Liver (tissue), 9 donors: ENCODE measurements around the gene NBAS. TPM values are rescaled to one million over a fixed set of nuclear protein-coding genes. Genes with fewer than 3 reads are reported as not detected.

Experiments used
- DNase-seq: peaks from one replicate; pipeline ENCODE4 v3.0.0-alpha.2; 2017; ENCODE audit warnings: low spot score
- H3K27ac ChIP-seq, 2 donors: one replicate each; pipeline ENCODE4 v1.7.0; 2013; ENCODE audit warnings: inconsistent platforms in 2 of 2, low read length in 2 of 2, control low read depth in 1 of 2, low read depth in 1 of 2, mild to moderate bottlenecking in 1 of 2
- H3K27me3 ChIP-seq, 4 donors: one replicate each; pipeline versions ENCODE4 v1.6.1 to v1.7.0; 2013; ENCODE audit warnings: low read length in 3 of 4, inconsistent platforms in 1 of 4, mild to moderate bottlenecking in 1 of 4, moderate library complexity in 1 of 4; ENCODE audit not compliant: control insufficient read depth in 4 of 4, insufficient read depth in 4 of 4
- H3K36me3 ChIP-seq, 4 donors: one replicate each; pipeline versions ENCODE4 v1.6.1 to v1.7.0; 2013; ENCODE audit warnings: low read length in 3 of 4, mild to moderate bottlenecking in 3 of 4, low read depth in 1 of 4, moderate library complexity in 1 of 4; ENCODE audit not compliant: control insufficient read depth in 4 of 4, insufficient read depth in 3 of 4
- H3K4me1 ChIP-seq, 4 donors: one replicate each; pipeline versions ENCODE4 v1.6.1 to v1.7.0; 2013; ENCODE audit warnings: low read length in 3 of 4, mild to moderate bottlenecking in 3 of 4, moderate library complexity in 1 of 4; ENCODE audit not compliant: control insufficient read depth in 4 of 4, insufficient read depth in 4 of 4
- H3K4me3 ChIP-seq, 3 donors: one replicate each; pipeline versions ENCODE4 v1.6.1 to v1.7.0; 2013; ENCODE audit warnings: low read length in 3 of 3, control low read depth in 1 of 3, low read depth in 1 of 3, mild to moderate bottlenecking in 1 of 3
- H3K9ac ChIP-seq, 2 donors: one replicate each; pipeline ENCODE4 v1.7.0; 2013; ENCODE audit warnings: low read length in 2 of 2, mild to moderate bottlenecking in 2 of 2, moderate library complexity in 2 of 2, control low read depth in 1 of 2, low read depth in 1 of 2
- H3K9me3 ChIP-seq, 4 donors: one replicate each; pipeline versions ENCODE4 v1.6.1 to v1.7.0; 2013; ENCODE audit warnings: low read length in 3 of 4; ENCODE audit not compliant: control insufficient read depth in 4 of 4
- CTCF ChIP-seq: fragments of 150-350 bp; IDR thresholded peaks from 2 replicates; pipeline ENCODE4 v1.5.1; 2017; ENCODE audit warnings: improper control_type of control experiment, low read depth, low read length; ENCODE audit not compliant: missing input control
- EGR1 ChIP-seq, 2 donors: IDR thresholded peaks; 2 replicates each; pipeline ENCODE4 v1.6.1; 2016 to 2018; ENCODE audit warnings: antibody characterized with exemption in 2 of 2, low read depth in 2 of 2
- FOXA1 ChIP-seq: IDR thresholded peaks from 2 replicates; pipeline ENCODE4 v1.6.1; 2016; ENCODE audit warnings: antibody characterized with exemption
- FOXA2 ChIP-seq: IDR thresholded peaks from 2 replicates; pipeline ENCODE4 v1.6.1; 2016; ENCODE audit warnings: antibody characterized with exemption
- GABPA ChIP-seq, 2 donors: IDR thresholded peaks in 1 of 2; conservative IDR thresholded peaks in 1 of 2; 2 replicates each; pipeline ENCODE4 v1.6.1; 2016; ENCODE audit warnings: antibody characterized with exemption in 2 of 2, mild to moderate bottlenecking in 1 of 2, moderate library complexity in 1 of 2
- HNF4A ChIP-seq, 2 donors: conservative IDR thresholded peaks; 2 replicates each; pipeline ENCODE4 v1.6.1; 2016; ENCODE audit warnings: antibody characterized with exemption in 2 of 2, mild to moderate bottlenecking in 2 of 2
- HNF4G ChIP-seq: IDR thresholded peaks from 2 replicates; pipeline ENCODE4 v1.6.1; 2016; ENCODE audit warnings: antibody characterized with exemption
- JUND ChIP-seq, 2 donors: IDR thresholded peaks; 2 replicates each; pipeline ENCODE4 v1.6.1; 2016; ENCODE audit warnings: antibody characterized with exemption in 2 of 2
- MAX ChIP-seq: IDR thresholded peaks from 2 replicates; pipeline ENCODE4 v1.6.1; 2016; ENCODE audit warnings: antibody characterized with exemption
- NR2F2 ChIP-seq: IDR thresholded peaks from 2 replicates; pipeline ENCODE4 v1.6.1; 2016; ENCODE audit warnings: antibody characterized with exemption
- RAD21 ChIP-seq, 2 donors: IDR thresholded peaks; 2 replicates each; pipeline ENCODE4 v1.6.1; 2016; ENCODE audit warnings: antibody characterized with exemption in 2 of 2, mild to moderate bottlenecking in 2 of 2
- REST ChIP-seq: IDR thresholded peaks from 2 replicates; pipeline ENCODE4 v1.6.1; 2016; ENCODE audit warnings: antibody characterized with exemption, mild to moderate bottlenecking
- SP1 ChIP-seq: IDR thresholded peaks from 2 replicates; pipeline ENCODE4 v1.6.1; 2018; ENCODE audit warnings: antibody characterized with exemption, mild to moderate bottlenecking
- YY1 ChIP-seq: IDR thresholded peaks from 2 replicates; pipeline ENCODE4 v1.6.1; 2016; ENCODE audit warnings: antibody characterized with exemption, mild to moderate bottlenecking
- ZBTB33 ChIP-seq: IDR thresholded peaks from 2 replicates; pipeline ENCODE4 v1.6.1; 2016; ENCODE audit warnings: antibody characterized with exemption
- WGBS: extraction: QIAGEN DNeasy Blood & Tissue Kit; methylation state at CpG from one replicate; pipeline ENCODE4 v1.1.7; 2013; 5-methylcytosine and 5-hydroxymethylcytosine counted together
- polyA plus RNA-seq, 2 donors: library from polyadenylated mRNA; stranded (reverse) in 1 of 2; unstranded in 1 of 2; fragments of 200-250 nt in 1 of 2; fragments of >200 nt in 1 of 2; fragmentation: Nextera tagmentation in 1 of 2; extraction: Ambion mirVana in 1 of 2; gene quantifications; one replicate each; pipeline versions ENCODE4 v1.2.1 to v1.2.3, GENCODE V29; 2013 to 2015
- total RNA-seq, 2 donors: library from RNA; depleted of rRNA; stranded (reverse); fragments of >200 nt; gene quantifications; one replicate each; pipeline ENCODE4 v1.2.3, GENCODE V29; 2014
- donor health status: healthy.
- donor health status: healthy.
- donor health status: healthy.
- donor health status: healthy.
- donor health status: healthy.

Gene NBAS
- total and polyA plus RNA-seq, 4 donors = 10.5 to 40.0 (median 18.9) TPM

GRCh38 chr2:15450808-15451207 is 110.3 kb downstream of the NBAS start:
- DNase-seq = no peak
- Histone ChIP-seq H3K4me1 (no peaks in the 10 kb centered on the region), H3K4me3 (no peak overlapping the region), H3K9ac (no peak overlapping the region), H3K27me3 (no peaks in the 10 kb centered on the region), H3K36me3 (peaks cover 1 to 4% (median 2%) of the 10 kb centered on the region in 4 donors), H3K27ac (no peak overlapping the region), H3K9me3 (no peaks in the 10 kb centered on the region)
- TF ChIP-seq NR2F2 = no peak
- no peak for TF ChIP-seq GABPA (IDR thresholded peaks at IDR 0.05 in 1 of 2, conservative IDR thresholded peaks at IDR 0.05 in 1 of 2)
- TF ChIP-seq YY1 = no peak
- no peak for TF ChIP-seq CTCF
- TF ChIP-seq RAD21 (IDR thresholded peaks at IDR 0.05) = no peak
- no peak for TF ChIP-seq FOXA2
- TF ChIP-seq HNF4A (conservative IDR thresholded peaks at IDR 0.05) = no peak
- no peak for TF ChIP-seq HNF4G
- TF ChIP-seq MAX = no peak
- no peak for TF ChIP-seq JUND (IDR thresholded peaks at IDR 0.05)
- TF ChIP-seq ZBTB33 = no peak
- 96% methylated on average over 2 of the region's 2 CpGs for WGBS

GRCh38 chr2:15449556-15450236 is 111.4 kb downstream of the NBAS start:
- Histone ChIP-seq H3K4me3 (no peak overlapping the region), H3K4me1 (no peaks in the 10 kb centered on the region), H3K27ac (no peak overlapping the region), H3K36me3 (peaks cover 1 to 4% (median 2%) of the 10 kb centered on the region in 4 donors), H3K27me3 (no peaks in the 10 kb centered on the region), H3K9ac (no peak overlapping the region), H3K9me3 (no peaks in the 10 kb centered on the region)
- DNase-seq = no peak
- 84% methylated on average over 2 of the region's 2 CpGs for WGBS
- no peak for TF ChIP-seq HNF4G
- no peak for TF ChIP-seq YY1
- no peak for TF ChIP-seq ZBTB33
- TF ChIP-seq REST = no peak
- no peak for TF ChIP-seq NR2F2
- TF ChIP-seq FOXA2 = no peak
- no peak for TF ChIP-seq RAD21 (IDR thresholded peaks at IDR 0.05)
- TF ChIP-seq EGR1 (IDR thresholded peaks at IDR 0.05; ENCODE audit: low read depth in 2 of 2) = no peak
- no peak for TF ChIP-seq GABPA (IDR thresholded peaks at IDR 0.05 in 1 of 2, conservative IDR thresholded peaks at IDR 0.05 in 1 of 2)
- no peak for TF ChIP-seq SP1
- TF ChIP-seq FOXA1 = no peak
